Measurements from ENCODE around the gene LYST.
"Not testable (repeated sequence)": the region's sequence is repeated elsewhere in the genome, so short reads cannot be mapped to it uniquely, and the experiment has no call there.

The LYST gene

GRCh38 chr1:235790123-235790522 lies 76.6 kb downstream of the LYST start:
- H3K4me1 ChIP-seq (ENCODE audit: insufficient read depth, low read length, severe bottlenecking): no peaks in the 10 kb centered on the region
- no peak overlapping the region for H3K9ac ChIP-seq (ENCODE audit: low read length)
- no peaks in the 10 kb centered on the region for H3K27me3 ChIP-seq (ENCODE audit: insufficient read depth, low read length)
- H4K20me1 ChIP-seq (ENCODE audit: insufficient read depth, low read length): no peaks in the 10 kb centered on the region
- TF ChIP-seq CTCF (IDR thresholded peaks at IDR 0.05; ENCODE audit: low read length) (no peak), EZH2 (IDR thresholded peaks at IDR 0.05; ENCODE audit: borderline replicate concordance, low read length) (no peak)
- no peak overlapping the region for H3K4me3 ChIP-seq (ENCODE audit: low read depth, low read length, poor library complexity, severe bottlenecking)
- H3K27ac ChIP-seq (ENCODE audit: low read depth, low read length, poor library complexity, severe bottlenecking): no peak overlapping the region
- H3F3A ChIP-seq (ENCODE audit: insufficient read depth, low read length): no peaks in the 10 kb centered on the region
- H3K79me2 ChIP-seq (ENCODE audit: insufficient read depth, low read length): no peaks in the 10 kb centered on the region
- H3K4me2 ChIP-seq (ENCODE audit: low read length): no peak overlapping the region
- H3K36me3 ChIP-seq (ENCODE audit: insufficient read depth, low read length): no peaks in the 10 kb centered on the region
- no peak overlapping the region for H2AFZ ChIP-seq (ENCODE audit: low read length)
- no peaks in the 10 kb centered on the region for H3K9me3 ChIP-seq (ENCODE audit: low read length)
- H3K9me2 ChIP-seq (ENCODE audit: low read depth, low read length): no peaks in the 10 kb centered on the region

- H3K4me1 ChIP-seq (ENCODE audit: insufficient read depth, low read length, severe bottlenecking); H3F3A ChIP-seq (ENCODE audit: insufficient read depth, low read length); H3K9ac ChIP-seq (ENCODE audit: low read length); H3K4me3 ChIP-seq (ENCODE audit: low read depth, low read length, poor library complexity, severe bottlenecking); H2AFZ ChIP-seq (ENCODE audit: low read length); H3K4me2 ChIP-seq (ENCODE audit: low read length); H3K27me3 ChIP-seq (ENCODE audit: insufficient read depth, low read length); H3K9me3 ChIP-seq (ENCODE audit: low read length); H3K79me2 ChIP-seq (ENCODE audit: insufficient read depth, low read length); H3K36me3 ChIP-seq (ENCODE audit: insufficient read depth, low read length); H4K20me1 ChIP-seq (ENCODE audit: insufficient read depth, low read length); H3K27ac ChIP-seq (ENCODE audit: low read depth, low read length, poor library complexity, severe bottlenecking); H3K9me2 ChIP-seq (ENCODE audit: low read depth, low read length): not testable (repeated sequence)
Measured at GRCh38 chr1:235786227-235786898, 80.3 kb downstream of the LYST start.

- H3K36me3 ChIP-seq (ENCODE audit: insufficient read depth, low read length): no peaks in the 10 kb centered on the region
- H3K9ac ChIP-seq (ENCODE audit: low read length): no peak overlapping the region
- H3K4me3 ChIP-seq (ENCODE audit: low read depth, low read length, poor library complexity, severe bottlenecking): no peak overlapping the region
- no peak overlapping the region for H3K27ac ChIP-seq (ENCODE audit: low read depth, low read length, poor library complexity, severe bottlenecking)
- no peaks in the 10 kb centered on the region for H4K20me1 ChIP-seq (ENCODE audit: insufficient read depth, low read length)
- TF ChIP-seq CTCF (IDR thresholded peaks at IDR 0.05; ENCODE audit: low read length) (no peak), EZH2 (IDR thresholded peaks at IDR 0.05; ENCODE audit: borderline replicate concordance, low read length) (no peak)
- H2AFZ ChIP-seq (ENCODE audit: low read length): no peak overlapping the region
- no peaks in the 10 kb centered on the region for H3F3A ChIP-seq (ENCODE audit: insufficient read depth, low read length)
- no peaks in the 10 kb centered on the region for H3K79me2 ChIP-seq (ENCODE audit: insufficient read depth, low read length)
- no peaks in the 10 kb centered on the region for H3K27me3 ChIP-seq (ENCODE audit: insufficient read depth, low read length)
- no peak overlapping the region for H3K4me2 ChIP-seq (ENCODE audit: low read length)
- no peaks in the 10 kb centered on the region for H3K9me2 ChIP-seq (ENCODE audit: low read depth, low read length)
- no peaks in the 10 kb centered on the region for H3K9me3 ChIP-seq (ENCODE audit: low read length)
- H3K4me1 ChIP-seq (ENCODE audit: insufficient read depth, low read length, severe bottlenecking): no peaks in the 10 kb centered on the region
Measured at GRCh38 chr1:235784950-235785349, 81.8 kb downstream of the LYST start.

GRCh38 chr1:235783148-235783776 lies 83.4 kb downstream of the LYST start:
- no peak for TF ChIP-seq EZH2 (IDR thresholded peaks at IDR 0.05; ENCODE audit: borderline replicate concordance, low read length)
- 0 out of 2 replicates have a peak, but pooled peaks have one; percentile 13 for TF ChIP-seq CTCF (IDR thresholded peaks at IDR 0.05; ENCODE audit: low read length)
- H3K27ac ChIP-seq (ENCODE audit: low read depth, low read length, poor library complexity, severe bottlenecking): no peak overlapping the region
- H3K9ac ChIP-seq (ENCODE audit: low read length): no peak overlapping the region
- no peak overlapping the region for H2AFZ ChIP-seq (ENCODE audit: low read length)
- H3F3A ChIP-seq (ENCODE audit: insufficient read depth, low read length): no peaks in the 10 kb centered on the region
- no peak overlapping the region for H3K4me3 ChIP-seq (ENCODE audit: low read depth, low read length, poor library complexity, severe bottlenecking)
- no peaks in the 10 kb centered on the region for H3K79me2 ChIP-seq (ENCODE audit: insufficient read depth, low read length)
- no peaks in the 10 kb centered on the region for H4K20me1 ChIP-seq (ENCODE audit: insufficient read depth, low read length)
- H3K36me3 ChIP-seq (ENCODE audit: insufficient read depth, low read length): no peaks in the 10 kb centered on the region
- no peaks in the 10 kb centered on the region for H3K9me3 ChIP-seq (ENCODE audit: low read length)
- no peak overlapping the region for H3K4me2 ChIP-seq (ENCODE audit: low read length)
- no peaks in the 10 kb centered on the region for H3K9me2 ChIP-seq (ENCODE audit: low read depth, low read length)
- no peaks in the 10 kb centered on the region for H3K27me3 ChIP-seq (ENCODE audit: insufficient read depth, low read length)
- no peaks in the 10 kb centered on the region for H3K4me1 ChIP-seq (ENCODE audit: insufficient read depth, low read length, severe bottlenecking)

Data from OCI-LY1 (cell line).